NCI-H1436 treated with DMSO at 0.1 percent for 48 hours (cell line): ENCODE data around the gene TCP1.
"Not testable (repeated sequence)": the region's sequence is repeated elsewhere in the genome, so short reads cannot be mapped to it uniquely, and the experiment has no call there.

Experiments
- DNase-seq: peaks from one replicate; lab custom pipeline; 2025; lab: John Stamatoyannopoulos, UW

Gene TCP1

DNA sequence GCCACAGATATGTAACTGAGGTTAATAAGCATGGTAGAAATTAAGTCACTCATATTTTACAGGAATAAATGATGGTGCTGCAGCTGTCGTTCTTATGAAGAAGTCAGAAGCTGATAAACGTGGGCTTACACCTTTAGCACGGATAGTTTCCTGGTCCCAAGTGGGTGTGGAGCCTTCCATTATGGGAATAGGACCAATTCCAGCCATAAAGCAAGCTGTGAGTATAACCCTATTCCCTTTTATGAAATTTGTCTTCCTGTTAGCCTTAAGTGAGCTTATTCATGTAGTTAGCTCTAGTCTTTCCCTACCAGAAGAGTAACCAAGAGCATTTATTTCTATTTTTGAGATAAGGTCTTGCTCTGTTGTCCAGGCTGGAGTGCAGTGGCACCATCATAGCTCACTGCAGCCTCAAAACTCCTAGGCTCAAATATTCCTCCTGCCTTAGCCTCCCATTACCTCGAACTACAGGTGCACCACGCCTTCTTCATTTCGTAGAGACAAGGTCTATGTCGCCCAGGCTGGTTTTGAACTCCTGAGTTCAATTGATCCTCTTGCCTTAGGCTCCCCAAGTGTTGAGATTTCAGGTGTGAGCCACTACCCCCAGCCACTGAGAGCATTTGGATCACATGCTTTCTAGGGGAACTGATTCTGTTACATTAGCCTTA lies 12.0 kb downstream of the TCP1 start:
- no peak for DNase-seq

DNA sequence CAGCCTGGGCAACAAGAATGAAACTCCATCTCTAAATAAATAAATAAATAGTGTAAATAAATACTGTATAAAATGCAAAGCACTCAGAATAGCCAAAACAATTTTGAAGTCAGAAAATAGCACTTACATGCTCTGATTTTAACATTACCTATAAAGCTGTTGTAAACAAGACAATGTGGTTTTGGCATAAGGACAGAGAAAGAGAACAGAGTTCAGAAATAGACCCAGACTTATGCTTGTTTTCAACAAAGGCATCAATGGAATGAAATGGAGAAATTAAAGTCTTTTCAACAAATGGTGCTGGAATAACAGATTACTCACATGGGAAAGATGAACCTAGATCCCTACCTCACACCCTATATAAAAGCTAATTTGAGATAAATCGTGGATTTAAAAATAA lies 17.2 kb downstream of the TCP1 start:
- DNase-seq = no peak

DNA sequence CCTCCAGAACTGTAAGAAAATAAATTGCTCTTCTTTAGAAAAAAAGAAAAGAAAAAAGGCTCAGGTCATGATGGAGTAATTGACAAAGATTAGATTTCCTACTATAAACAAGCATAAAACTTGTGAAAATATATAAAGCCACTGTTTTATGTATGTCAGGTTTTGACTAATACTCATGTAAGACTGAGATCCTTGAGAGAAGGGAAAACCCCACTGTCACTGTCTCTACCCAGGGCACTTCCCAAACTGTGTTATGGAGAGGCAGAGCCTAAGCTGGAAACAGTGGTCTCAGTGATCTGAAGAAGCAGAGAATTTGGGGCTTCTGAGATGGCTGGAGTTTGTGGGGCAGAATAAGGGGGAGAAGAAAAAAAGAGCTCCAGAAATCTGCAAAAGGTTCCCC lies 19.9 kb downstream of the TCP1 start:
- DNase-seq = no peak

DNA sequence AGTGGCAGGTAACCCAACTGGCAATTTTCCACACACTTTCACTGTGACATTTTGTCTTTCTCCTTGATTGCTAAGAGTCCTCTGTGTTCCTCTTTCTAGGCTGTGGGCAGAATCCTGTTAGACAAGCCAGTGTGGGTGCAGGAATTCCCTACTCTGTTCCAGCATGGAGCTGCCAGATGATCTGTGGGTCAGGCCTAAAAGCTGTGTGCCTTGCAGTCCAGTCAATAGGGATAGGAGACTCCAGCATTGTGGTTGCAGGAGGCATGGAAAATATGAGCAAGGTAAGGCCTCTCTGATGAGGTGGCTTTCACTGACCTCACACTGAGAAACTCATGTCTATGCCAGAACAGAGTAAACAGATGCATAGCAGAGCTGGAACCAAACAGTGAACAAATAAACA lies 22.5 kb downstream of the TCP1 start:
- no peak for DNase-seq

DNA sequence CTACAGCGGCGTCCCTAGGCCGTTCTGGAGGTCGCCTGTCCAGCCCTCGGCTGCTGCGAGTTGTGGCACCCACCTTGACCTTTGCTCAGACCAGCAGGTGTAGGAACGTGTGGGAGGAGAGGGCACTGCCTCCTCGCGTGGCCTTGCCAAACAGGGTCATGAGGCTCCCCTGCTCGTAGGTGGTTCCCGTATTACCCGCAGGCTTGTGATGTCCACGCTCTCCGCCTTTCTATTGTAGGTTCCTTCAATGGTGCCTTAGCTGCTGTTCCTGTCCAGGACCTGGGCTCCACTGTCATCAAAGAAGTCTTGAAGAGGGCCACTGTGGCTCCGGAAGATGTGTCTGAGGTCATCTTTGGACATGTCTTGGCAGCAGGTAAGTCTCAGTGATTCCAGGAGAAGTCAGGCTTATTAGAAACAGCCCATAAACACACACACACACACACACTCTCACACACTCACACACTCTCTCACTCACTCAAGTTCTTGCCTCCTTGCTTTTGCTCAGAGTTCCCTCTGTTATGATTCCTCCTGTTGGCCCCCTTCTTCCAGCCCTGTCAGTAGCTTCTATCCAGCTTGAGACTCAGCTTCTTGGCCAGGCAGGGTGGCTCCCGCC lies 26.6 kb downstream of the TCP1 start:
- DNase-seq = no peak

DNA sequence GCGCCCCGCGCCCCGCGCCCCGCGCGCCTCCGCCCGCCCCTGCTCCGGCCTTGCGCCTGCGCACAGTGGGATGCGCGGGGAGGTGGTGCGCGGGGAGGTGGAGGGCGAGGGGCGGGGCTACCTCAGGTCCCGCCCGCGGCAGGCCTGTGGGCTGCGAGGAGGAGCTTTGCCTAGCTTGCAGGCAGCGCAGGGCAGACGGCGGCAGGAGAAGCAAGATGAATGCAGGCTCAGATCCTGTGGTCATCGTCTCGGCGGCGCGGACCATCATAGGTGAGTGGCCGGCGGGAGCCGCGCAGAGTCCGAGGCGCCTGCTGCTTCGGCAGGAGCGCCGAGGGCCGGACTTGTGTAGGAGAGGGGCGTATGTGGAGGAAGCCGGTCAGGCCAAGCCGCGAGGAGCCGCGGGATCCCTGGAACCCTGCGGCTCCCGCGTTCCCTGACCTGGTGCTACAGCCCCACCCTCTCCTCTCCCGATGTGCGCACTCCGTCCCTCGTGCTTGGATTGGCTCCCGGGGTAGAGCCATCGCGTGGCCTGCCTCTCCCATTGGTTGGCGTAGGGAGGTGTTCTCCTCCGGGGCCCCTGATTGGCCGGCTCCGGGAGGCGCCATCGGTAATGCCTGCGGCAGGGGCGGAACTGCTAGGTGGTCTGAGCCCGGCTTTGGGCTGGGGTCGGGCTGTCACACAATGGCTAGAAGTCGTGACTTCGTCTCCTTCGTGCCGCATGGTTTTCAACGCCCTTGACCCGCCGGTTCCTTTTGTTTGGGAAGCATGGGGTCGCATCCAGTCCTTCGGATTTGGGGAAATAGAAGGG lies 27.3 kb downstream of the TCP1 start, which contains the start of gene ACAT2:
Gene ACAT2, plus strand, starts transcription at position 173 of the 808 bp plus-strand sequence. Its CDS starts 43 bp downstream, at position 216.
- DNase-seq = peak; percentile 59

DNA sequence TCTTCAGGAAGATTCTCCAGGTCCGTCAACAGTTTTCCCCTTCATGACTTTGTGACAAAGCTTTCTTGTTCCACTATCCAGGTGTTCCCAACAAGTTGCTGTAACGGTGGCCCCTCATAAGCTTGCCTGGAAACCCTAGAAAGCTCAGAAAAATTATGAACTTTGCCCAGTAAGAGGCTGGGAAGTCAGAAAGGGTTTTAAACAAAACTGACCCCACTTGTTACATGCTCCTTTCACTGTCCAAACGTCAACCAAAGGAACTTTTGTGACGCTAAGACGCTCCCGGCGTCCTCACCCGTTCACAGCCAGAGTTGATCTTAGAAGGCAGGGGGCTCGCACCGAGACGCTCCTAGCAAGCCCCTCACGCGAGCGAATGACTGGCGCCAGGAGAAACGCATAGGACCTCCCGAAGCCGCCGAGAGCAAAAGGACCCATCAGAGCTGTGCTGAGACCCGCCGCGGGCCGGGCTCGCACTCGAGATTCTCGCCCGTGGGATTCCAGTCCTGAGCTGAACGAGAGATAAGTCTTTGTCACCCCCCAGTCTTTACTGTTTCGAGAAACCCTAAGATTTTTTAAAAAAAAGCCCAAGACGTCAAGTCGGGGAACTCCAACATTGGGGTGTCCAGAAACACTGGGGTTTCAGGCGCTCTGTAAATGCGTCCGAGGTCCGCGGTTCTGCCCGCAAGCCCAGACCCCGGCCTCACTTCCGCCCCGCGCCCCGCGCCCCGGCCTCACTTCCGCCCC lies 28.1 kb downstream of the TCP1 start:
- no peak for DNase-seq

DNA sequence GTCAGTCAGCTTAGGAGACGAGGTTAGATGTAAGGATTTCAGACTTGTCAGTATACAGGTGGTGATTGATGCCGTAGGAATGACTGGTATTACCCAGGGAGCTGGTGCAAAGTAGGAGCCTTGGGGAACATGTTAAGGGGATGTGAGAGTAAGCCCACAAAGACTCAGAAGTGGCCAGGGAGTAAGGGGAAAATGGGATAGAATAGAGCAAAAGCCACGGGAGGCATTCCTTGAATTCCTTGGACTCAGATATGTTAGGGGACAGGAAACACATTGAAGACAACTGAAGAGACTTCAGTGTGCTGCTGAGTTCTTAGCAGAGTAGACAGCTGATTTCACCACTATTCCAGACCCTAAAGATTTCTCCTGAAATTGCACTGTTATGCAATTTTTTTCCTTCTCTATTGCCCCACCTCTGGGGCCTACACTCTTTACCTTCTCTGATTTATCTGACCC lies 28.8 kb downstream of the TCP1 start:
- DNase-seq = no peak

DNA sequence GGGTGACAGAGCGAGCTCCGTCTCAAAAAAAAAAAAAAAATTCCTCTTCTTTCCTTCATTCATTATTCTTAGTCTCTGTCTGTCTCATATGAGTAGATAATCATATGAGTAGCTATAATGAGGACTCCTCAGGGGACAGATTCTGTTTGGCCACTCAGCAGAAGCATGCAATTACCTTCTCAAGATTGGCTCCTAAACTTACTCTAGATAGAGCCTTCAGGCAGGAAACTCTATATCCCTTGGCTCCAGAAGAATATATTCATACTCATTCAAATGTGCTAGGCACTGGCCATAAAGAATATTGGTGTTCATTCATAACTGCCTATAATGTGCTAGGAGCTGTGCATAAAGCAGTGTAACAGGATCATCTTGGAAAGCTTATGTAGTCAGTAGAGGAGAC lies 29.8 kb downstream of the TCP1 start:
- no peak for DNase-seq

DNA sequence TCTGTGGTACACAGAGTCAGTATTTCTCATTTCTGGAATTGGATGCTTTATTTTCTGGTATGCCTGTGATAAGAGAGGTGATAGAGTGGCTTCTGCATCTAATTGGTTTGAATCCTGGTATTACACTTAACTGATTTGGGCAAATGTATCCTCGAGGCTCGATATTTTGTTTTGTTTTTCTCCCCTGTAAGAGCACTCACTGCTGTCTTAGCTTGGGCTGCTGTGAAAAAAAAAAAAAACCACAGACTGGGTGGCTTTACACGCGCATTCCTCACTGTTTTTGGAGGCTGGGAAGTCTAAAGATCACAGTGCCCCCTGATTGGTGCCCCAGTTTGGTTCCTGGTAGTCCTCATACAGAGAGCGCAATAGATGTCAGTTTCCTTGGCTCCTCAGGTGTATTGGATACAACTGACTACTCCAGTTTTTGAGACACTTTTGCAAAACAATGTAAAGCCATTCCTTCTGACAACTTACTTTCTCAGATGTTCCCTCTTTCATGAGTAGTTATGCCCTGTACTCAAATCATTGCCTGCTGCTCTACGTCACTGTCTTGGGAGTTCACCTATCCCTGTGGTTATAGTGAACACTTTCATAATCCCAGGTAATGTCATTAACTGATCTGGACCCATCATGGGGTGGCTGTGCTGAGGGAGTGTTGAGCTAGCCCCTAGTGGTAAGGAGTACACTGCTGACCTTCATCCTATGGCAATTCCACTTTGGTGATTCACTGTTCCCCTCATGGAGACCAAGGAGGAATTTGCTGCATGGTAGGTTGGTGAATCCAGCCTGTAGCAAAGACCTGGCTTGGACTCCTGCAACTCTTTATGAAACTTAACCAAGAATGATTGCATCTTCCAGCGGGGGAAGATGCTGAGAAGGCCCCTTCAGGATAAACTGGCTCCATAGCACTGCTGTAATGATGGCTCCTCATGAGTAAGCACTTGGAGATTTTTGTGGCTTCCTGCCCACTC lies 31.1 kb downstream of the TCP1 start:
- DNase-seq = no peak

DNA sequence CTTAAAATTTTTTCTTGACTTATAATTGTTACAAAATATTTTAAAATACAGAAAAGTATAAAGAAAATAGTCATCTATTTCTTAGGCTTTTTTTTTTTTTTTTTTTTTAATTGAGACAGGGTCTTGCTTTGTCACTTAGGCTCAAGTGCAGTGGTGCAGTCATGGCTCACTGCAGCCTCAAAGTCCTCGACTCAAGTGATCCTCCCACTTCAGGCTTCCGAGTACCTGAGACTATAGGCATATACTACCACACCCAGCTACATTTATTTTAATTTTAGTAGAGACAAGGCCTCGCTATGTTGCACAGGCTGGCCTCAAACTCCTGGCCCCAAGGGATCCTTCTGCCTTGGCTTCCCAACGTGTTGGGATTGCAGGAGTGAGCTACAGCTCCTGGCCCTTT lies 32.9 kb downstream of the TCP1 start:
- no peak for DNase-seq

DNA sequence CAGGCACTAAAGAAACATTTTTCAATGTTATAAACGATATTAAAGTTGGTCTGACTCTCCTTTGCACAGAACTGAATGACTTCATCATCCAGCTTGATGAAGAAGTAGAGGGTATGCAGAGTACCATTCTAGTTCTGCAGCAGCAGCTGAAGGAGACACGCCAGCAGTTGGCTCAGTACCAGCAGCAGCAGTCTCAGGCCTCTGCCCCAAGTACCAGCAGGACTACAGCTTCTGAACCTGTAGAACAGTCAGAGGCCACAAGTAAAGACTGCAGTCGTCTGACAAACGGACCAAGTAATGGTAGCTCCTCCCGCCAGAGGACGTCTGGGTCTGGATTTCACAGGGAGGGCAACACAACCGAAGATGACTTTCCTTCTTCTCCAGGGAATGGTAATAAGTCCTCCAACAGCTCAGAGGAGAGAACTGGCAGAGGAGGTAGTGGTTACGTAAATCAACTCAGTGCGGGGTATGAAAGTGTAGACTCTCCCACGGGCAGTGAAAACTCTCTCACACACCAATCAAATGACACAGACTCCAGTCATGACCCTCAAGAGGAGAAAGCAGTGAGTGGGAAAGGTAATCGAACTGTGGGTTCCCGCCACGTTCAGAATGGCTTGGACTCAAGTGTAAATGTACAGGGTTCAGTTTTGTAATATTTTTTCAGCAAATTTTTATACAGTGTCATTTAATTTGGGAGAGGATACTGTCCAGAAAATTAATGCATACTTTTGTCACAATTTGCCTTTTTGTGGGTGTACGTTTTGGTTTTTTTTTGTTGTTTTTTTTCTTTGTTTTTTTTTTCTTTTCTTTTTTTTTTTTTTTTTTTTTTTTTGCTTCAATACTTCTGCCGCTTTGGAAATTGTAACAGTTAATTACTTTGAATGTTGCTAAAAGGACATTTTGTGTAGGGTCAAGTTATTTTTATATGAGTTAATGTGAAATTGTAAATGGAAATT lies 34.2 kb downstream of the TCP1 start:
- no peak for DNase-seq

DNA sequence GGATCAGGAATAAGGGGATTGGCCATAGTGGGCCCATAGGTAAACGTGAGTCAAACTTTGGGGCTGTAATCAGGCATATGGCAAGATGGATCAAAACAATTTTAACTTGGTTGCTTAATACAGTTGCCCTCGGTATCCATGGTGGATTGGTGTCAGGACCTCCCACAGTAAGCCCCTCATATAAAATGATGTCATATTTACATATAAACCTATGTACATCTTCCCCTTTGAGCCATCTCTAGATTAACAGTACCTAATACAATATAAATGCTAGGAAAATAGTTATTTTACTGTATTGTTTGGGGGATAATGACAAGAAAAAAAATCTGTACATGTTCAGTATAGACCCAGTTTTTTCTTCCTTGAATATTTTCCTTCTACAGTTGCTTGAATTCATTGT lies 35.0 kb downstream of the TCP1 start:
- DNase-seq = no peak

DNA sequence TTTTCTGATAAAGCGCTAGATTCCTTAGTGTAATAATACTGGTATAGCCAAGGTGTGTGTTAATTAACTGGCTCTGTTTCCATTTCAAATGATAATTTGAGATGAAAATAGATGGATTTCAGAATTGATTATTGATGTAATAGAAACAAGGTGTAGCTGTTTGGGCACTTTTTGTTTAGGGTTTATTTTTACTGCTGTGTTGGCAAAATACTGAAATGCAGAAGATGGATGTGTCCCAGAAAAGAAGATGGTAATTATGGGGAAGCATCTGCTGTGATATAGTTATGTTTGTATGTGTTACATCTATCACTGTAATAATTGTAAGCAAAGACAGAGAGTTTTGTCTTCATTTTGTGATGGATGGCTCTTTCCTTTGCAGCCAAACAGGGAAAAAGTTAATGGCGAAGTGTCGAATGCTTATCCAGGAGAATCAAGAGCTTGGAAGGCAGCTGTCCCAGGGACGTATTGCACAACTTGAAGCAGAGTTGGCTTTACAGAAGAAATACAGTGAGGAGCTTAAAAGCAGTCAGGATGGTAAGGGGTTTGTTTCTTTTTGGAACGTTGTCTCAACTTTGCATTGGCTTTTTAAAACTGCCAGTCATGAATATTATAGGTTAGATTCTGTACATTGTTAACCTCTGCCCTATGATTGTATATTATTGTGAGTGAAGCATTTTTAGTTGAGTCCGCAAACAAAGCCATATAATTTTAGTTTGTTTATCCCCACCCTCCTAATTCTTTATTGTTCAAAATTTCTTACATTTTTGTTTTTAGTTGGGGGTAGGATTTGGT lies 36.1 kb downstream of the TCP1 start:
- DNase-seq = no peak

DNA sequence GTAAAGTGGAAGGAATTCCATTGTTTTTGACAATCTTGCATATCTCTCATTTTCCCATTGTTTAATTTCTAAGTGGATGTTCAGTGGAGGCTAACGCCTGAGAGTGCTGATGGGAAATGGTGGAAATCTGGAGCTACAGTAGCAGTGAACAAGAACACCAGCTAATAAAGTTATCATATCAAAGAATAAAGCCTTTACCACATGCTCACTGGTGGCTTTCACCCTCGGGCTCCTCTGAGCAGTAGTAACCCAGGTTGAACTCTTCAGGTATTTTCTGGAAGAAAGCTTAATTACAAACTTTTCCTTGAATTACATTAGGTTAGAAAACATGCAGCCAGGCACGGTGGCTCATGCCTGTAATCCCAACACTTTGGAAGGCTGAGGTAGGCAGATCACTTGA lies 38.0 kb downstream of the TCP1 start:
- DNase-seq = no peak

DNA sequence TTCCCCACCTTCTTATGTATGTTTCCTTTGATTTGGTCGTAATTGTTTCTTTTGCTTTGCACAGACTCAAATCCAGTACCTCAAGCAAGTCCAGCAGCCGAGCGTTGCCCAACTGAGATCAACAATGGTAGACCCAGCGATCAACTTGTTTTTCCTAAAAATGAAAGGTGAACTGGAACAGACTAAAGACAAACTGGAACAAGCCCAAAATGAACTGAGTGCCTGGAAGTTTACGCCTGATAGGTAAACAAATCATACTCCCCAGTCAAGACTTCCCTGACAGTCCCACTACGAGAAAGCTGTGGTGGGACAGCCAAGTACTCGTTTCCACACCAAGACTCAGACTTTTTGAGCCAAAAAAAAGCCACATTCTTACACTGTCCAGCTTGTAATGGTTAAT lies 41.3 kb downstream of the TCP1 start:
- not testable (repeated sequence) for DNase-seq

DNA sequence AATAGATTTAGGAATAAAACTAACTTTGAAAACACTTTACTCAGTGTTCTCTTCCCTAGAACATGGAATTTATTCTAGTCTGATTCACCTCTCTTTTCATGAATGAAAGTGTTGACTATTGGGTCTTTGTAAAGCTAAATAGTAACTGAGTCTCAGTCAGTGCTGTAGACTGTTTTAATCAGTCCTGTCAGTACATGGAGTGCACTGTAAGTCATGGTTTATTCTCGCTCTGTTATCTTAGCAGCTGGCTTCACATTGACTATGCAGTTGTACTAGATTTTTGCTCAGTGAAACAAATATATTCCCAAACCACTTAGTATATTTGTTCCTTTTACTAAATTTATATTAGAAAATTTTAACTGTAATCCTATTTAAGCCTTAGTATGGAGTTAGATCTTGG lies 42.6 kb downstream of the TCP1 start:
- DNase-seq = no peak

DNA sequence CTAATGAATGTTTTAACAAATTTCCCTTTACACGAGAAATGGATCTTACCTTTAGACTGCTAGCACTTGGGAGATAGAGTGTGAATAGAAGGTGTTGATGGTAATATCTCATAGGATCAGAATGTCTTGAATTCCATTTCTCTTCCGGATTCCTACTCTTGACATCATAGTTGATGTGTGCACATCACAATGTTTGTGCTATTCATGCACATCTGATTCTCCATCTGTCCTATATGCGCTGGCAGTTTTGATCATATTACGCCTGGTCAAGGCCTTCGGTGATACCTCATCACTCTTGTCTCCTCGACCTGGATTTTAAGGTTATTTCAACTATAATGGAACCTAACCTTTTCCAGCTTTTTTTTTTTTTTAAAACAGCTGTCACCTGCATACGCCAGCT lies 44.3 kb downstream of the TCP1 start:
- DNase-seq = no peak

DNA sequence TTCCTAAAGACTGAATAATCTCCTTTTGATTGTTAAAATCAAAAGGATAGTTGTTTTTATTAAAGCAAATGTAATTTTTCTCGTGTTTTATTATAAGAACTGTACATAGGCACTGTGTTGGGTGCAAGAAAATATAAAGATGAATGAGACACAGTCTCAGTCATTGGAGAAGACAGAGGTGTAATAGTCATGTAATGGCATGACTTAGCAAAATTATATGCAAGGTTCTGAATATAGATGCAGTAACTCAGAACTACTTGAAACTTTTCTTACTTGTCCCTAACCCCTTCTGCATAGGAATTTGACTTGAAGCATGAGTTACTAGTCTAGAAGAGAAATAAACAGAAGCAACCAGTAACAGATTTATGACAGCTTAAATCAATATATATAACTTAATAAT lies 47.2 kb downstream of the TCP1 start:
- no peak for DNase-seq
